Daoy (cell line): Measurements from ENCODE around the gene SLC13A3. TPM values are rescaled to one million over a fixed set of nuclear protein-coding genes. Genes with fewer than 3 reads are reported as not detected.

Experiments used
- DNase-seq: peaks from one replicate; pipeline ENCODE4 v3.0.0-alpha.2; 2015; ENCODE audit warnings: low read depth
- total RNA-seq: library from RNA; depleted of rRNA; stranded (reverse); fragments of >200 nt; shearing (Covaris generic); gene quantifications from 2 replicates; pipeline ENCODE4 v1.2.3, GENCODE V29; 2014

The SLC13A3 gene
- total RNA-seq, 1 experiment from 2014 or later, result 0.11 TPM

DNA sequence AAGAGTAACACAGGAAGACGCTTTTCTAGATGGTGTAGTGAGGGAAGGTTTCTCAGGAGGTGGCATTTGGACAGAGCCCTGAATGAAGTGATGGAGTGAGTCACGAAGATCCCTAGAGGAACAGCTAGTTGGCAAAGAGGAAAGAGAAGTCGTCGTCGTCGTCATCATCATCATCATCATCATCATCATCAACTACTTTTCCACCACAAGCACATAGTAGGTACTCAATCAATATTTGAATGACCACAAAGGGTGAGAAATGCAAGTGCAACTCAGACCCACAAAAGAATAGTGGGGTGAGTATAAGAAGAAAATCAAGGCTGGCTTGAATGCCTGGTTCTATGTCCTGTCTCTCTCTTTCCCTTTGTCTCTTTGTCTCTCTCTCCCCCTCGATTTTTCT lies 72.5 kb downstream of the SLC13A3 start:
- no peak for DNase-seq

DNA sequence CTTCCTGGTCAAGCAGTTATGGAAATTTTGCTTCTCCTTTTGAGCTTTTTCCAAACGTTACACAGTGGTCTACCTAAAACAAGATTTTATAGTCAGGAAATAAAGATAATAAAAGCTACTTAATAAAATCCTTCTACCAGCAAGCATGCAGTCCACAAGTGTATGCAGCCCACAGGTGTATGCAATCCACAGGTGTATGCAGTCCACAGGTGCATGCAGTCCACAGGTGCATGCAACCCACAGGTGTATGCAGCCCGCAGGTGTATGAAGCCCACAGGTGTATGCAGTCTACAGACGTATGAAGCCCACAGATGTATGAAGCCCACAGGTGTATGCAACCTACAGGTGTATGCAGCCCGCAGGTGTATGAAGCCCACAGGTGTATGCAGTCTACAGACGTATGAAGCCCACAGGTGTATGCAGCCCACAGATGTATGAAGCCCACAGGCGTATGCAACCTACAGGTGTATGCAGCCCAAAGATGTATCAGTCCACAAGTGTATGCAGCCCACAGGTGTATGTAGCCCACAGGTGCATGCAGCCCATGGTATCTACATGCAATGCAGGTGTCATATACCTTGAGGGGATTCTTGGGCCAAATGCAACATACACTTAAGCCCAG lies 74.4 kb downstream of the SLC13A3 start:
- DNase-seq, result no peak

DNA sequence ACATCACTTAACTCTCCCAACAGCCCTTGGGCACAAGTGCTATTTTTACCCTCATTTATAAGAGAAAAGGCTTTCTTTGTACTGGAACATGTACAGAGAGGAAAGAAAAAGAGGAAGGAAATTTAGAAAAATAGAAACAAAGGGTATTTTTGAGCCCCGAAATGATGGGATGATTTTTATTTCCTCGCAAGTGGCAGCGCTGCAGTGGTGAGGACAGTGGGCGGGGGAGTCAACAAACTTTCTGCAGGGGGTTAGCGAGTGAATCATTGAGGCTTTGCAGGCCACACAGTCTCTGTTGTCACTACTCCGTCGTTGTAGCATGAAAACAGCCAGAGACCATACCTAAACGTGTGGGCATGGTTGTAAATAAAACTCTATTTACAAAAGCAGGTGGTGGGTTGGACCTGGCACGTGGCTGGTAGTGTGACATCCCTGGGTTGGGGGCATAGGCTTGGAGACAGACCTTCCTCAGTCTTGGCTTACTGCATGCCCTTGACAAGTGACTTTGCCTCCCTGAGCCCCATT lies 75.3 kb downstream of the SLC13A3 start:
- DNase-seq, result no peak

DNA sequence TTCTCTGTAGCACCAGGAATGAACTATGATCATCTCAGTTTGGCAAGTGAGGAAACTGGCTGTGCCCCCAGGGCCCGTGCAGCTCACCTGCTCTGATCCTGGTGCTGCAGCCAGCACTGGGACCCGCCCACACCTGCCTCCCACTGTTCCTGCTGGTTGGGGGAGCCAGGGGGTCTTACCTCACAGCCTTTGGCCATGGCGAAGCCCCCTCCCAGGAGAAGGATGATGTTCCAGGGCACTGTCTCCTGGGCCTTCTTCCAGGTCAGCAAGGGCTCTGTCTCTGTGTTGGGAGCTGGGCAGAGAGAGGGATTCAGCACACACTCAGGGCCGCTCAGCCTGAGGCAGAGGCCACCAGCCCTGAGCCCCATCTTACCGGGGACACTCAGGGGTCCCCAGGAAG lies 75.9 kb downstream of the SLC13A3 start:
- no peak for DNase-seq

DNA sequence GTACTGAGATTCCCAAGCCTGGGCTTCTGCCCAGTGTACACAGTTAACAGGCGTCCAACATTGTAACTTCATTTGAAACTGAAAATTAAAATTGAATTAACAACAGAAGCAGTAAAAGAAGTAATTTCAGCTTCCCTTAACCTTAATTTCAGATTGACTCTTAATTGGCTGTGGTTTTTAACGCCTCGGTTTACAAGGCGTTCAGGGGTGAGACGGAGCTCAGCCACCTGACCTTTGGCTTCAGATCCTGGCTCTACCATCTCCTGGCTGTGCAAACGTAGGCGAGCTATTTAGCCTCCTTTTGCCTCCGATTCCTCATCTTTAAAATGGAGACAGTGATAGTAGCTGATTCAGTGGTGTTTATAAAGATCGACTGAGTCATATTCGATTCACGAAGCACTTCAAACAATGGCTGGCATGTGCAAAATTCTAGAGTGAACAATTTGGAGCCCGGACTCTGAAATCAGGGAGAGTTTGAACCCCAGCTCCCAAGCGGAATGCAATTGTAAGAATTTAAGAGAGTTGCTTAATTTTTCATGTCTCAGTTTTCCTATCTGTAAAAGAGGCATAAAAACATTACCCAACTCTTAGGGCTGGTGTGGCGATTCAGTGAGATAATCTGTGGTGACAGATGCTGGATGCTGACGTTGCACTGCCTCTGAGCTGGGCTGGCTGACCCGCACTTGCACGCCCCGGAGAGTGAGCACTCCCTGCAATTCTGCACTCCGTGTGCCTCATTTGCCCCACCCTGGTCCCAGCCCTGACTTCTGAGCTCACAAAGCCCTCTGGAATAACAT lies 77.3 kb downstream of the SLC13A3 start:
- no peak for DNase-seq

DNA sequence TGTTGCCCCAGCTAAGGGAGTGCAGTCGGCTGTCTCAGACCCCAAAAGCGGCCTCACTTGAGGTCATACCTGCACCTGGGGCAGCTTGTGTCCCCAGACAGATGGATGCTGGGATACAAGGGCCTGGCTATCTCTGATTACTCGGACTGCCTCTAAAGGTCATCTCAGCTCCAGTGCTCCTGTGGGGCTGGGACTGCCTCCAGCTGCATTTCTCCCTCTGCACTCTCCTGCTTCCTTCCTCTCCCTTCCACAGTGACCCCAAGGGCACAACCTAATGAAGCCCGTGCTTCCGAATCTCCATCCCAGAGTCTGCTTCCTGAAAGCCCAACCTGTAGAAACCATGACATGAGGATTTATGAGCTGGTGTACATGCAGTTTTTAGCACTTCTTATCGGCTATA lies 78.0 kb downstream of the SLC13A3 start:
- no peak for DNase-seq

DNA sequence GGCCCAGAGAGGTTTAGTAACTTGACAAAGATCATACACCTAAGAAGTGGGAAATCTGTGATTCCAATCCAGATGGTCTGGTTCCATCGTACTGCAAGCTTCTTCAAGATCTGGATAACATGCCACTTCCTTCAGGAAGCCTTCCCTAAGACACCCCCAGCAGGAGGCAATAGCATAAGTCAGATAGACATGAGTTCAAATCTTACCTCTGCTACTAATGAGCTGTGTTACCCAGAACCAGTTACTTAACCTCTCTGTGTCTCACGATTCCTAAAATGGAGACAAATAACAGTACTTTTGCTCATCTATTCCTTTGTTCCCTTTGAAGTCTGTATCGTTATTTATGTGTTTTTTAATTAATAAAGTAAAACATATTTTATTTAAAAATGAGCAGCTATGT lies 78.5 kb downstream of the SLC13A3 start:
- no peak for DNase-seq

DNA sequence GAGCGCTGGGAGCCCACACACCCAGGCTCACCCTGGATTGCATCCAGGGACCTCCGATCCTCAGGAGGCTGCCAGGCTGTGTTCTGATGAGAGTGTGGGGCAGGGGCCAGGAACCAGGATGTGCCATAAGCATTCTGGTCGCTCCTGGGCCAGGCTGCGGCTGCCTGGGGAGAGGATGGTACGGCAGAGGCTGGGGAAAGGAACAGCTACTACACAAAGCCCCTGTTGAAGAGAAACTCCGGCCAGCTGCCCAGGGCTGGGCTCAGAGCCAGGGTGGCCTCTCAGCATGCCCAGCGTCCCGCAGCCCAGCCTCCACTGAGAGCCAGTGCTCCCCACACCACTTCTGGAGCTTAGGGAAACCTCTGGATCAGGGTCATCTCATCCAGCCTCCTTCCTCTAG lies 79.1 kb downstream of the SLC13A3 start:
- DNase-seq, result no peak

DNA sequence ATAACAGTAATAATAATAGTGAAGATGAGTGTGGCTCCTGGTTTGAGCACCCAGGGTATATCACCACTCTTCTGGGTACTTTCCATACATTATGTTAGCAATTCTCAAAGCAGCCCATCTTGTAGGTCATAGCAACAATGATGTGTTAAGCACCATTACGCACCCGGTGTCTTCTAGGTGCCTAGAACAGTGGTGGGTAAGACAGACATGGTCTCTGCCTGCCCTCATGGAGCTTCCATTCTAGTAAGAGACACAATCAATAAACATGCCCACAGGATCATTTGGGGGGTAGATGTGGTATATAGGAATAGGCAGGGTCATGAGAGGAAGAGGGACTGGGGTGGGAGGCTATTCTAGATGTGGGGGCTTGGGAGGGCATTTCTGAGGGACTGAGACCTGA lies 79.8 kb downstream of the SLC13A3 start:
- no peak for DNase-seq

DNA sequence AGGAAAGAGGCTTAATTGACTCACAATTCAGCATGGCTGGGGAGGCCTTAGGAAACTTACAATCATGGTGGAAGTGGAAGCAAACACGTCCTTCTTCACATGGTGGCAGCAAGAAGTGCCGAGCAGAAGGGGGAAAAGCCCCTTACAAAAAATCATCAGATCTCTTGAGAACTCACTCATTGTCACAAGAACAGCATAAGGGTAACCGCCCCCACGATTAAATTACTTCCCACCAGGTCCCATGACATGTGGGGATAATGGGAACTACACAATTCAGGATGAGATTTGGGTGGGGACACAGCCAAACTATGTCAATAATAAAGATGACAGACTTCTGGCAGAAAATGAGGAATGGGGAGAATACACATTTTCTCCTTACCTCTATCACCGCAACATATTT lies 80.3 kb downstream of the SLC13A3 start:
- DNase-seq, result no peak

DNA sequence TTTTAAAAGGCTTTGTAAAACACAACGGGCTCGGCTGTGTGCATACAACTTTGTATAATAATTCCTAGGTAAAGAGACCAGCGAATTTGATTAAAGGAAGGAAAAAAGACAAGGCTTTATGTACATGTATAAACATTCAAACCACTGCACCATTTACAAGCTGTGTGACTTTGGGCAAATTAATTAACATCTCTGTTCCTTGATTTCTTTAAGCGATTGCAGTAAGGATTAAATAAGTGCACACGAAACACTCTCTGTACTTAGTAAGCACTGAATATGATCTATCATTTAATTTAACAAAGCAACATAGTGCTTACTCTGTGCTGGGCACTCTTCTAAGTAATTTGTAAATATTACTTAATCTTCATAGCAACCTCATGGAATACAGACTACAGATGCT lies 81.3 kb downstream of the SLC13A3 start:
- no peak for DNase-seq

DNA sequence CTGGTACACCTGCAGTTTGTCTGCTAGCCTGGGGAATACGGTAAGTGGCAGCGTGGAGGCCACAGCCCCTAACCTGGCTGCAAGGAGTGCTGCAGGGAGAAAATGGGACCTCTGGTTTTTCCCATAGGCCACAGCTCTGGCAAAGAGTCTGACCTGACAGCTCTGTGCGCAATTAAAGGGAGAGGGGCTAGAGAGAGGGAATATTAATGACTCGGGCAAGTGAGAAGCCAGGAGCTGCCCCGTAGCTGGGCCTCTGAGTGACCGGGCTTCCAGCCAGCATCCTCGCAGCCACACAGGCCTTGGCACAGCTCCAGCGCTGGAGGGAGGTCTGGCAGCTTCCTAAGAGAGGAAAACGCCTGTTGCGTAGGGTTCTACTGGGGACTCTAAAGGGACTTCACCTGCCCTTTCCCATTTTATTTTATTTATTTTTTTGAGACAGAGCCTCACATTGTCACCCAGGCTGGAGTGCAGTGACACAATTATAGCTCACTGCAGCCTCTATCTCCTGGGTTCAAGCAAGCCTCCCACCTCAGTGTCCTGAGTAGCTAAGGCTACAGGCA lies 82.6 kb downstream of the SLC13A3 start:
- peak; percentile 87 for DNase-seq

DNA sequence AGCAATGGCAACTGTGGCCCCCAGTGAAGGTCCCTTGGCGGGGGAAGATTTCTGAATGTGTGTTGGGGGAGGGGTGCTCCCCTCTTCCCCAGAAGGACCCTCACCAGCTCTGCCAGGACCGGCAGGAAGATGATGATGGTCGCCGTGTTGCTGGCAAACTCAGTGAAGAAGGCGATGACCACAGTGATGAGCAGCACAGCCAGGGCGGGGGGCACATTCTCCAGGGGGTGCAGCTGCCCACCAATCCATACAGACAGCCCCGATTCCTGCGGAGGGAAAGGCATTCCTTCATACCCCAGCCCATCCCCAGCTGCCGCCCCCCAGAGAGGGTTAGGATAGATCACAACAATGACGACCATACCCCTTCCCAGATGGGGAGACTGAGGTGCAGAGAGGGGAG lies 85.1 kb downstream of the SLC13A3 start:
- no peak for DNase-seq

DNA sequence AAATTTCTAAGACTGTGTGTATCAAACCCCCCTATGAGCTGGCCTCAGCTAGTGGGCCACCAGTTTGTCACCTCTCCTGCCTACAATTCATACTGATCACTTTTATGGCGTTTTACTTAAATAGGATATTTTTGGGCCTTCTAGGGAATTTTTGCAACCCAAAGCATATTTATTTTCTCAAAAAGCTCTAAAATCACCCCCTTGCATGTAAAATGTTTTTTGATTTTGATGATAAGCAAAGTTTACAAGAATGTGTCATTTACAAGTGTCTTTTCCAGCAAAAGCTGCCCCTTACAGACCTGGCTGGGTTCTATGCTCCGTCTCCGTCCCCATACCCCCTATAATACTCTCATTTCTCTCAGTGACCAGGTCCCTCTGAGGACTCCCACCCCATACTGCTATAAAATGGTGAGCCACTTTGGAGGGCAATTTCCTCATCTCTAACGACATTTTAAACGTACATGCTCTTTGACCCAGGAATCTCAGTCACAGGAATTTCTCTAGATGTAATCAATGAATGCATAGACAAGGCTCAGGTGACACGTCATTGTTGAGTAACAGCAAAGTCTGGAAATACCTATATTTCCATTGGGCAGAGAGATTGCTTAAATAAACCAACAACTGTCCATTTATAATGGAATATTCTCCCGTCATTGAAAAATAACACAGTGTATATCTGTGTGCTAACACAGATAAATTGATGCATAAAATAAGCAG lies 86.9 kb downstream of the SLC13A3 start:
- no peak for DNase-seq

DNA sequence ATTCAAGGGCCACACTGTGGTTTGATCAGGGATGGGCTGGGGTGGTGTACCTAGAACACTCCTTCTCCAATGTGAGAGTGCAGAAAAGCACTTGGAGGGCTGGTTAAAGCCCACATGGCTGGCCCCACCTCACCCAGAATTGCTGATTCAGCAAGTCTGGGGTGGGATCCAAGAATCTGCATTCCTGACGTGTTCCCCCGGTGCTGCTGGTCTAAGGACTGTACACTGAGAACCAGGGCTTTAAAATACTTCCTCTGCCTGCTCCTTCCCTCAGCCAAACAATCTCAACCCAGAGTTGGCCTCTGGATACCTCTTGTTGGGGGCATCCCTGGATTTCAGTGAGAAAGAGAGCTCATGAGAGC lies 87.4 kb downstream of the SLC13A3 start:
- DNase-seq, result no peak

DNA sequence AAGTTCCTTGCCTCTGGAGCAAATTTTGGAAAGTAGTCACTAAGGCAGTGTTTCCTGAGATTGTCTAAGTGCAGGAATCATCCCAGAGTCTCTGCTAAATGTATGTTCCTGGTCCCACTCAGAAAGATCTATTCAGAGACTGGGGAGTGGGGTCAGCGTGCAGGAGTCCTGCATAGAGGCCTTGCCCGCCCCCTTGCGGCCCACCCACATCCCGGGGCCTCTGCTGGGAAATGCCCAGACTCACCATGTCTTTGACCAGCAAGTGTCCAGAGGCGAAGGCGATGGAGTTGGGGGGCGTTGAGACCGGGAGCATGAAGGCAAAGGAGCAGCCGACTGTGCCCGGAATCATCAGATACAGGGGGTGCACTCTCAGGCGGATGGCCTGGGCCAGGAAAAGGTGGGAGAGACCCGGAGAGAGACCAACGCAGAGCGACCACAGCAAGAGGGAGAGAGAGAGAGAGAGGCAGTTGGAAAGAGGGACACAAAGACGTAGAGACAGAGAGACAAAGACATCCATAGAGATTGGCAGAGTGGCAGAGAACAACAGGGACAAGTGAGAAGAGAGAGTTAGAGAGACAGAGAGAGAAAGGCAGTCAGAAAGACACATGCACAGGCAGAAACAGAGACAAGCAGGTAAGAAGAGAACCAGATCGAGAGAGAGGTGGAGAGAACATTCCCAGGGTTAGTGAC lies 87.9 kb downstream of the SLC13A3 start:
- DNase-seq, result no peak

DNA sequence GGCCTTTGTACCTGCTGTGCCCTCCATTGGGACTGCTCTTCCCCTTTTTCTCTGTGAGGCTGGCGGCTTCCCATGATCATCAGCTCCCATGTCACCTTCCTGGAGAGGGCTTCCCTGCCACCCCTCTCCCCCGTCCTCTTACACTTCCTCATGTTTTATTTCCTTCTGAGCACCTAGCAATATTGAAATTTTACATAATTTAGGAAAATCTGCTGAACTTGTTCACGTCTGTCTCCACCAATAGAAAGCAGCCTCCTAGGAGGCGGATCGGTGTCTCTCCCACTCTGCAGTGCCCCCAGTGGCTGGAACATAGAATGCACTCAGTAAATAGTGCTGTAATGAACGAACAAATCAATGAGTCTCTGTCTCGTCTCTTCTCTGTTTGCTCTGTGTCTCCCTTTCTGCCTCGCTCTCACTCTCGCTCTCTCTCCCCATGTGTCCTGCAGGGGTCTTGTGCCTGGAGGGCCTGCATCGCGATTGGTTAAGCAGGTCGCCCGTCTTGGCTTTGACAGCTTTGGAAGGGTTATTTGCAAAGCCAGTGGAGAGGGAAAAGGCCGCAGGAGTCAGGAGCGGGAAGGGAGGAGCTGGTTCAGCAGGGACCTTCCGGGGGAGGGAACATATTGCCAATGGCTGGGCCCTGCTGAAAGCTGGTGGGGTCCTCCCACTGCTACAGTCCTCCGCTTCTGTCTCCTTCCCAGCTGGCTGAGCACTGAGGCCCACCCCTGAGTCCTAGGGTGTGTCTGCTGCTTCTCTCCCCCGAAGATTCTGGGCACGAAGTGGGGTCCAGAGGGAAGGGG lies 88.7 kb downstream of the SLC13A3 start:
- DNase-seq, result peak; percentile 69

DNA sequence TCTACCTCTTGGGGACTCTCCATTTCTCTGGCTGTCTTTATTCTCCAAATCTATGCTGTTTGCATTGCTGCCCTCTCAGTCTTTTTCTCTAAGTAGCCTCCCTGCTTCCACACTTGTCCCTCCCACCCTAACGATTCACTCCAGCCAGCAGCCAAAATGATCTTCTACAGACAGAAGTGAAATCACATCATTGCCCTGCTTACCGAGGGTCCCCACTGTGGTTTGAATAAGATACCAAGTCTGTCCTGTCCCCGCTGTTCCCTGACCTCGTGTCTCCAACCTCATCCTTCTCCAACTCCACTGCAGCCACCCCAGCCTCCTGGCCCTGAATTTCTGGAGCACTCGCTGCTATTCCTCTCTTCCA lies 89.3 kb downstream of the SLC13A3 start:
- DNase-seq, result no peak

DNA sequence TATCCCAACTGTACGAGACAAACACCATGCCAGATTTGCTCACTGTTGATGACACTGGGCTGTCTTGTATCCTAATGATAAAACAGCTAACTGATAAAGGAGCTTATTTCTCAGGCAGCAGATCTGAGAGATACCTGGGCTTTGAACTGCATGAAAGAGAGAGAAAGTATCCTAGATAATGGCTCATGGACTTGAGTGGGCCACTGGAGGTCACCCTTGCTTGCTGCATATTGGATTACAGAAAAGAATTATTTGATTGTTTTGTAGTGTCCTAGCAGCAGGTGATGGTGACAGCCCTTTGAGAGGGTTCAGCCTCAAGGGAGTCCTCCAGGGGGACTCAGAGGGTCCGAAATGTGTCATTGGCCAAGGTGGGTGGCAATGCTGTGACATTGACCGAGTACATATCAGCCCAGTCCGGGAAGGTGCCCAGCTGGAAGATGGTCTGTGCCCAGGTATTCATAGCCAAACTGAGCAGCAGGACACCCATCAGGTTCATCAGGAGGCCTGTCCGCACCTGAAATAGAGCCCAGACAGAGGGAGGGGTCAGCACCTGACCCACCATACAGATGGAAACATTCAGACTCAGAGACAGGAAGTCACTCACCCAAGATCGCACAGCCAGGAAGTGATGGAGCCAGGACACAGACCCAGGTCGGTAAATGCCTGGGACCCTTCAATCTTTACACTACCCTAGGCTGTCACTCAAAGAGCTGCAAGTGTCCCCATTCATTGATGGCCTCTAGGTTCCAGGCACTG lies 91.4 kb downstream of the SLC13A3 start:
- no peak for DNase-seq

DNA sequence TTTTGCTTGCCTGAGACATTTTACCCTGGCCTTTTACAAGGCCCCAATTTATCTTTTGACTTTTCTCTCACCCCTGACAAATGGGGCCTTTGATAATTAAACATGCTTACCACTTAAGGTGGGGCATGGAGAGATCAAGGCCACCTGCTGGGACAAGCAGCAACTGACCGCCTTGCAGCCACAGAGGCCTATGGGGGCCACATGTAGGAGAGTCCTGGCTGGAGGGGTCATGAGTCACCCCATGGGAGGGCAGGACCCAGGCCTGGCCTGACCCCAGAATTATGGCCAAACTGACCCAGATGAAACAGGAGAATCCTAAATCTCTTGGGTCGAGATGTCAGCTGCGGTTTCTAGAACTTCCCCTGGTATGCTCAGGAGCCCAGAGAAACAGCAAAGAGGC lies 92.3 kb downstream of the SLC13A3 start:
- DNase-seq, result no peak
